GM12878 (cell line): ENCODE measurements around the gene TRDN. TPM values are rescaled to one million over a fixed set of nuclear protein-coding genes. Genes with fewer than 3 reads are reported as not detected.

Experiments
- ATAC-seq: fragments of 200-7000 bp; cut with Tn5 transposase; 3 replicates; pipeline ENCODE4 v1.9.1; 2020; ENCODE audit warnings: mild to moderate bottlenecking, moderate library complexity
- BruUV-seq: library from RNA; stranded (reverse); fragments of 400-500 nt; replicated peaks from 2 replicates; lab custom pipeline; 2021; lab: Mats Ljungman, UMichigan
- CTCF ChIA-PET: fragments of 300-600 bp; sonication (Branson Sonifier 250); formaldehyde crosslinking; extraction: SDS; loops from one replicate; lab custom pipeline; 2021; ENCODE audit warnings: inconsistent platforms; lab: Yijun Ruan, JAX
- POLR2A ChIA-PET: fragments of 350-600 bp; formaldehyde crosslinking; extraction: SDS; loops from one replicate; lab custom pipeline; 2021; ENCODE audit warnings: inconsistent platforms; lab: Charles Lee
- RAD21 ChIA-PET: fragments of 300-600 bp; sonication (Branson Sonifier 250); formaldehyde crosslinking; loops from one replicate; lab custom pipeline; 2023; ENCODE audit warnings: antibody characterized with exemption; ENCODE audit not compliant: unreplicated experiment; lab: Charles Lee
- SMC1A ChIA-PET: fragments of 300-600 bp; sonication (Branson Sonifier 250); formaldehyde crosslinking; loops from one replicate; lab custom pipeline; 2023; ENCODE audit not compliant: unreplicated experiment, uncharacterized antibody; lab: Charles Lee
- DNase-seq: peaks from one replicate; pipeline ENCODE4 v3.0.0-alpha.2; 2011; ENCODE audit warnings: low read depth, low spot score
- FAIRE-seq: peaks from 3 replicates; lab custom pipeline; 2011; peaks lifted over from hg19 to GRCh38; lab: Jason Lieb, UNC
- H2AFZ ChIP-seq: 2 replicates; pipeline ENCODE4 v1.6.0; 2011; ENCODE audit warnings: low read depth, low read length, control low read depth; ENCODE audit not compliant: control insufficient read depth
- H3K27ac ChIP-seq: 2 replicates; pipeline ENCODE4 v1.5.1; 2011; ENCODE audit warnings: control low read depth; ENCODE audit not compliant: control insufficient read depth, insufficient read depth
- H3K27me3 ChIP-seq, 2 experiments: replicated peaks in 1 of 2; 2 replicates each; pipeline versions ENCODE4 v1.6.0 to v1.6.1; 2011; ENCODE audit warnings: low read length in 1 of 2; ENCODE audit not compliant: control insufficient read depth in 2 of 2, insufficient read depth in 2 of 2
- H3K36me3 ChIP-seq, 2 experiments: 2 replicates each; pipeline ENCODE4 v1.5.1; 2011; ENCODE audit warnings: low read length in 1 of 2; ENCODE audit not compliant: control insufficient read depth in 2 of 2, insufficient read depth in 2 of 2
- H3K4me1 ChIP-seq: 2 replicates; pipeline ENCODE4 v1.6.1; 2011; ENCODE audit warnings: mild to moderate bottlenecking, low read length, moderate library complexity, mixed read lengths; ENCODE audit not compliant: control insufficient read depth, insufficient read depth
- H3K4me2 ChIP-seq: 2 replicates; pipeline ENCODE4 v1.6.0; 2011; ENCODE audit warnings: control low read depth; ENCODE audit not compliant: control insufficient read depth, insufficient read depth
- H3K4me3 ChIP-seq: fragments of 200-600 bp; sonication (generic); 2 replicates; pipeline ENCODE4 v1.5.1; 2016
- H3K79me2 ChIP-seq: 2 replicates; pipeline ENCODE4 v1.6.0; 2011; ENCODE audit warnings: low read length; ENCODE audit not compliant: control insufficient read depth, insufficient read depth
- H3K9ac ChIP-seq: 2 replicates; pipeline ENCODE4 v1.8.0; 2011; ENCODE audit warnings: low read length, control low read depth, mixed read lengths; ENCODE audit not compliant: control insufficient read depth, insufficient read depth
- H3K9me3 ChIP-seq: replicated peaks from 3 replicates; pipeline ENCODE4 v1.5.1; 2011; ENCODE audit warnings: mild to moderate bottlenecking, low read length; ENCODE audit not compliant: control insufficient read depth, insufficient read depth
- H4K20me1 ChIP-seq: 2 replicates; pipeline ENCODE4 v1.6.0; 2011; ENCODE audit not compliant: control insufficient read depth, insufficient read depth
- CHD2 ChIP-seq: IDR thresholded peaks from 2 replicates; pipeline ENCODE4 v1.6.1; 2011; ENCODE audit warnings: low read depth, low read length, improper control_type of control experiment, borderline replicate concordance
- CHD4 ChIP-seq: fragments of 200-600 bp; sonication (generic); IDR thresholded peaks from 2 replicates; pipeline ENCODE4 v1.6.1; 2016; ENCODE audit warnings: mild to moderate bottlenecking
- EED ChIP-seq: sonication (generic); IDR thresholded peaks from 2 replicates; pipeline ENCODE4 v1.6.1; 2016; ENCODE audit warnings: antibody characterized with exemption, low read depth
- EZH2 ChIP-seq: IDR thresholded peaks from 2 replicates; pipeline ENCODE4 v1.6.1; 2012; ENCODE audit warnings: low read depth, mild to moderate bottlenecking, control low read depth, inconsistent platforms, low read length, borderline replicate concordance; ENCODE audit not compliant: control insufficient read depth
- HDGF ChIP-seq: fragments of 450-650 bp; IDR thresholded peaks from 2 replicates; pipeline ENCODE4 v1.6.1; 2016; ENCODE audit warnings: antibody characterized with exemption
- KAT2A ChIP-seq: conservative IDR thresholded peaks from 2 replicates; pipeline ENCODE4 v1.6.1; 2011; ENCODE audit warnings: low read depth, low read length; ENCODE audit not compliant: control insufficient read depth
- MEF2B ChIP-seq: fragments of 450-650 bp; IDR thresholded peaks from 2 replicates; pipeline ENCODE4 v1.6.1; 2018; ENCODE audit warnings: mild to moderate bottlenecking, moderate library complexity; ENCODE audit not compliant: partially characterized antibody, poor library complexity, severe bottlenecking
- NFXL1 ChIP-seq: fragments of 450-650 bp; IDR thresholded peaks from 2 replicates; pipeline ENCODE4 v1.6.1; 2017; ENCODE audit warnings: antibody characterized with exemption, mild to moderate bottlenecking, borderline replicate concordance
- RAD51 ChIP-seq: fragments of 450-650 bp; IDR thresholded peaks from 2 replicates; pipeline ENCODE4 v1.6.1; 2016; ENCODE audit warnings: moderate library complexity, mild to moderate bottlenecking, inconsistent platforms
- SP1 ChIP-seq: IDR thresholded peaks from one replicate; pipeline ENCODE4 v1.6.1; 2011; ENCODE audit warnings: low read depth, low read length
- TAF1 ChIP-seq: IDR thresholded peaks from 2 replicates; pipeline ENCODE4 v1.6.1; 2011; ENCODE audit warnings: mild to moderate bottlenecking, low read depth, low read length, borderline replicate concordance
- TBL1XR1 ChIP-seq: IDR thresholded peaks from 2 replicates; pipeline ENCODE4 v1.6.1; 2012; ENCODE audit warnings: low read depth, low read length, improper control_type of control experiment
- YY1 ChIP-seq: IDR thresholded peaks from 2 replicates; pipeline ENCODE4 v1.6.1; 2011; ENCODE audit warnings: low read depth, mild to moderate bottlenecking, low read length
- WGBS: methylation state at CpG from one replicate; pipeline ENCODE4 v1.1.6; 2016; ENCODE audit warnings: low lambda C conversion rate; ENCODE audit not compliant: insufficient replicate concordance, insufficient coverage; ENCODE audit errors: missing lambda C conversion rate; 5-methylcytosine and 5-hydroxymethylcytosine counted together
- in situ Hi-C: fragments of 300-500 bp; cut with MboI; formaldehyde crosslinking; loops from 9 replicates; pipeline ENCODE4 v1.14.3; 2018; ENCODE audit warnings: mixed read lengths
- intact Hi-C: fragments of 100-400 bp; cut with micrococcal nuclease; formaldehyde crosslinking; loops from one replicate; pipeline ENCODE4 v1.14.2; 2022; ENCODE audit not compliant: unreplicated experiment
- polyA plus RNA-seq, 11 experiments: library from polyadenylated mRNA; depleted of rRNA in 4 of 11; unstranded in 6 of 11; stranded (reverse) in 5 of 11; fragments of >200 nt; fragmentation: Nextera tagmentation in 4 of 11; fragmentation: Illumina TruSeq in 1 of 11; extraction: Ambion mirVana in 4 of 11; extraction: Trizol in 1 of 11; gene quantifications; 1 replicate in 1 of 11; 2 replicates in 10 of 11; pipeline versions ENCODE4 v1.2.1 to v1.2.3, GENCODE V29; 2011 to 2016; ENCODE audit warnings: inconsistent platforms in 2 of 11, missing spikeins in 2 of 11, low read depth in 1 of 11
- total RNA-seq, 4 experiments: library from RNA; depleted of rRNA in 3 of 4; stranded (reverse); fragments of >200 nt in 3 of 4; fragmentation: Illumina TruSeq in 1 of 4; extraction: Trizol in 1 of 4; gene quantifications; 2 replicates each; pipeline versions ENCODE4 v1.2.1 to v1.2.3, GENCODE V29; 2013 to 2021
- TF ChIP-seq, protein P1 (sequence below): fragments of 450-650 bp; IDR thresholded peaks from 2 replicates; pipeline ENCODE4 v1.6.1; 2016; ENCODE audit warnings: mild to moderate bottlenecking
- TF ChIP-seq, protein P2 (sequence below): fragments of 450-650 bp; IDR thresholded peaks from 2 replicates; pipeline ENCODE4 v1.6.1; 2017; ENCODE audit warnings: low read depth, mild to moderate bottlenecking, moderate library complexity
- TF ChIP-seq, protein P3 (sequence below): fragments of 450-650 bp; IDR thresholded peaks from 2 replicates; pipeline ENCODE4 v1.6.1; 2017; ENCODE audit warnings: antibody characterized with exemption, mild to moderate bottlenecking, moderate library complexity
- TF ChIP-seq, protein P4 (sequence below): IDR thresholded peaks from 2 replicates; pipeline ENCODE4 v1.6.1; 2011; ENCODE audit warnings: borderline replicate concordance, low read depth, mild to moderate bottlenecking, moderate library complexity, mixed read lengths, low read length; ENCODE audit not compliant: insufficient read depth; ENCODE audit errors: extremely low read length

Gene TRDN
- total and polyA plus RNA-seq, 10 of the 15 experiments (the other 5 are each of a cell fraction or from before 2014, with no cell fraction given): not detected

DNA sequence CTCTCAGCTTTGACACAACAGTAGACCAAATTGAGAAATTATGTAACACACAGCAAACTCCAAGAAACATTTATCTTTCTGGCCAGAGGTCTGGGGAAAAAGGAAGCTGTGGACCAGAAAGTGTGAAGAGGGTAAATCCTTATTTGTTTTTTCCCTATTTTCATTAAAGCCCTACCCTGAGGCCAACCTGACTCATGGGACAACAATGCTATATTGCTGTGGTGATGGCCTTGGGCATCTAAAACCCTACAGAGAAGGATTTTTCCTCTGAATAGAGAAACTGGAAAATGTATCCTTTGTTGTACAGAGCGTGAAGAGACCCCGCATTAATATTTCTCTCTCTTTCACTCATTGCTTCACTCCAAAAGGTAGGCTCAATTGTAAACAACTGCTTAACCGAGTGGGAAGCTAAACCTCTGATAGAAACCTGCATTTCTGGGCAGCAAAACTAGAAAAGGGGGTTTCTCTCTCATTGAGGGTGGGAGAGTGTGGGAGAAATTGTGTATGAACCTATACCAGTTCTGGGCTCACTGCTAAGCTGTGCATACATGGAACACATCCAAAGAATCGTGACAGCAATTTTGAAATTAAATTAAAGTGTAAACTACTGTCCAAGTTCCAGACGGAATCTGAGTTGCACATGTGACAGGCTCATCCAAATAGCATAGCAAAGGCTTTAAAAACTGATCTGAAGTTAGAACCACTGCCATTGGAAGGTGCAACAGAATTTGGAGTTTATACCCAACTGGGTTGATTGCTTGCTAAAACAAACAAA is 465.2 kb downstream of the TRDN start (continued):
- TF ChIP-seq TAF1 (no peak), NFXL1 (no peak), EED (no peak), SP1 (no peak), RAD51 (no peak)

DNA sequence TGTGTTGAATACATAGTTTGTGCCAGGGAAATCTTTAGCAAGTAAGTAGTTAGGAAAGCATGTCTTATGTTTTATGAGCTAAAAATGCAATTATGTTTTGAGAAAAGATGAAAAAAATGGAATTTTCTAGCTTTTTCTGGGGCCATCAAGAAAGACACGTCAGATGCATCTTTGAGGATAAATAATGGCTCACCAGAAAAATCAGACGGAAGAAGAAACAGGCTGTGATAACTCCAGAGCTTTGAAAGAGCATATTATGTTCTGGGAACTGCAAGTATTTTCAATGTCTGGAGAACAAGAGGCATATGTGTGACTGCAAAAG is 467.0 kb downstream of the TRDN start:
- in situ Hi-C loops: no loop called here
- H3K4me3 ChIP-seq: no peak overlapping the region
- no peaks in the 10 kb centered on the region for H3K4me1 ChIP-seq
- no peaks in the 10 kb centered on the region for H3K36me3 ChIP-seq
- no peak overlapping the region for H3K9ac ChIP-seq
- TF ChIP-seq, protein P1, sequence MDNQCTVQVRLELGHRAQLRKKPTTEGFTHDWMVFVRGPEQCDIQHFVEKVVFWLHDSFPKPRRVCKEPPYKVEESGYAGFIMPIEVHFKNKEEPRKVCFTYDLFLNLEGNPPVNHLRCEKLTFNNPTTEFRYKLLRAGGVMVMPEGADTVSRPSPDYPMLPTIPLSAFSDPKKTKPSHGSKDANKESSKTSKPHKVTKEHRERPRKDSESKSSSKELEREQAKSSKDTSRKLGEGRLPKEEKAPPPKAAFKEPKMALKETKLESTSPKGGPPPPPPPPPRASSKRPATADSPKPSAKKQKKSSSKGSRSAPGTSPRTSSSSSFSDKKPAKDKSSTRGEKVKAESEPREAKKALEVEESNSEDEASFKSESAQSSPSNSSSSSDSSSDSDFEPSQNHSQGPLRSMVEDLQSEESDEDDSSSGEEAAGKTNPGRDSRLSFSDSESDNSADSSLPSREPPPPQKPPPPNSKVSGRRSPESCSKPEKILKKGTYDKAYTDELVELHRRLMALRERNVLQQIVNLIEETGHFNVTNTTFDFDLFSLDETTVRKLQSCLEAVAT: no peak
- TF ChIP-seq, protein P2, sequence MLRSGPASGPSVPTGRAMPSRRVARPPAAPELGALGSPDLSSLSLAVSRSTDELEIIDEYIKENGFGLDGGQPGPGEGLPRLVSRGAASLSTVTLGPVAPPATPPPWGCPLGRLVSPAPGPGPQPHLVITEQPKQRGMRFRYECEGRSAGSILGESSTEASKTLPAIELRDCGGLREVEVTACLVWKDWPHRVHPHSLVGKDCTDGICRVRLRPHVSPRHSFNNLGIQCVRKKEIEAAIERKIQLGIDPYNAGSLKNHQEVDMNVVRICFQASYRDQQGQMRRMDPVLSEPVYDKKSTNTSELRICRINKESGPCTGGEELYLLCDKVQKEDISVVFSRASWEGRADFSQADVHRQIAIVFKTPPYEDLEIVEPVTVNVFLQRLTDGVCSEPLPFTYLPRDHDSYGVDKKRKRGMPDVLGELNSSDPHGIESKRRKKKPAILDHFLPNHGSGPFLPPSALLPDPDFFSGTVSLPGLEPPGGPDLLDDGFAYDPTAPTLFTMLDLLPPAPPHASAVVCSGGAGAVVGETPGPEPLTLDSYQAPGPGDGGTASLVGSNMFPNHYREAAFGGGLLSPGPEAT: no peak
- TF ChIP-seq, protein P3, sequence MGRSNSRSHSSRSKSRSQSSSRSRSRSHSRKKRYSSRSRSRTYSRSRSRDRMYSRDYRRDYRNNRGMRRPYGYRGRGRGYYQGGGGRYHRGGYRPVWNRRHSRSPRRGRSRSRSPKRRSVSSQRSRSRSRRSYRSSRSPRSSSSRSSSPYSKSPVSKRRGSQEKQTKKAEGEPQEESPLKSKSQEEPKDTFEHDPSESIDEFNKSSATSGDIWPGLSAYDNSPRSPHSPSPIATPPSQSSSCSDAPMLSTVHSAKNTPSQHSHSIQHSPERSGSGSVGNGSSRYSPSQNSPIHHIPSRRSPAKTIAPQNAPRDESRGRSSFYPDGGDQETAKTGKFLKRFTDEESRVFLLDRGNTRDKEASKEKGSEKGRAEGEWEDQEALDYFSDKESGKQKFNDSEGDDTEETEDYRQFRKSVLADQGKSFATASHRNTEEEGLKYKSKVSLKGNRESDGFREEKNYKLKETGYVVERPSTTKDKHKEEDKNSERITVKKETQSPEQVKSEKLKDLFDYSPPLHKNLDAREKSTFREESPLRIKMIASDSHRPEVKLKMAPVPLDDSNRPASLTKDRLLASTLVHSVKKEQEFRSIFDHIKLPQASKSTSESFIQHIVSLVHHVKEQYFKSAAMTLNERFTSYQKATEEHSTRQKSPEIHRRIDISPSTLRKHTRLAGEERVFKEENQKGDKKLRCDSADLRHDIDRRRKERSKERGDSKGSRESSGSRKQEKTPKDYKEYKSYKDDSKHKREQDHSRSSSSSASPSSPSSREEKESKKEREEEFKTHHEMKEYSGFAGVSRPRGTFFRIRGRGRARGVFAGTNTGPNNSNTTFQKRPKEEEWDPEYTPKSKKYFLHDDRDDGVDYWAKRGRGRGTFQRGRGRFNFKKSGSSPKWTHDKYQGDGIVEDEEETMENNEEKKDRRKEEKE: no peak
- TF ChIP-seq CHD2: no peak
- TF ChIP-seq HDGF: no peak
- TF ChIP-seq KAT2A: no peak
- TF ChIP-seq TBL1XR1: no peak
- no peak for TF ChIP-seq EZH2
- TF ChIP-seq MEF2B: no peak
- TF ChIP-seq SP1: no peak
- TF ChIP-seq YY1: no peak
- TF ChIP-seq CHD4: no peak
- TF ChIP-seq, protein P4, sequence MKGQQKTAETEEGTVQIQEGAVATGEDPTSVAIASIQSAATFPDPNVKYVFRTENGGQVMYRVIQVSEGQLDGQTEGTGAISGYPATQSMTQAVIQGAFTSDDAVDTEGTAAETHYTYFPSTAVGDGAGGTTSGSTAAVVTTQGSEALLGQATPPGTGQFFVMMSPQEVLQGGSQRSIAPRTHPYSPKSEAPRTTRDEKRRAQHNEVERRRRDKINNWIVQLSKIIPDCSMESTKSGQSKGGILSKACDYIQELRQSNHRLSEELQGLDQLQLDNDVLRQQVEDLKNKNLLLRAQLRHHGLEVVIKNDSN: no peak
- TF ChIP-seq, all 136 proteins: peak for 0
- Histone ChIP-seq H3K9me3 (no peaks in the 10 kb centered on the region), H2AFZ (no peak overlapping the region), H3K79me2 (no peaks in the 10 kb centered on the region), H3K4me2 (no peak overlapping the region), H3K27ac (no peak overlapping the region), H3K27me3 (no peaks in the 10 kb centered on the region), H4K20me1 (no peaks in the 10 kb centered on the region)
- ChIA-PET SMC1A (no interaction called here), CTCF (interaction anchor here (1.7 kb wide), 1 partner anchor 300 kb away, joined by 8 read pairs; no protein-coding TSS in a partner anchor), POLR2A (no interaction called here), RAD21 (interaction anchor here (1.4 kb wide), 1 partner anchor 300 kb away, joined by 4 read pairs; no protein-coding TSS in a partner anchor)
- ATAC-seq (no peak), FAIRE-seq (no peak), DNase-seq (no peak)
- WGBS: 26% methylated on average over 2 of the region's 2 CpGs
- intact Hi-C loops: no loop called here
- BruUV-seq: no TSS peak
